Ishikawa (cell line): ENCODE measurements around the gene VWA1.

Experiments
- CEBPB ChIP-seq: IDR thresholded peaks from 2 replicates; pipeline ENCODE4 v1.6.1; 2012
- CREB1 ChIP-seq: IDR thresholded peaks from 2 replicates; pipeline ENCODE4 v1.6.1; 2012; ENCODE audit warnings: low read depth
- EGR1 ChIP-seq: IDR thresholded peaks from 2 replicates; pipeline ENCODE4 v1.6.1; 2012
- EP300 ChIP-seq: IDR thresholded peaks from 2 replicates; pipeline ENCODE4 v1.6.1; 2012; ENCODE audit warnings: borderline replicate concordance
- FOXM1 ChIP-seq: IDR thresholded peaks from 2 replicates; pipeline ENCODE4 v1.6.1; 2012; ENCODE audit warnings: low read depth, borderline replicate concordance
- NFIC ChIP-seq: IDR thresholded peaks from 2 replicates; pipeline ENCODE4 v1.6.1; 2012
- RAD21 ChIP-seq: IDR thresholded peaks from 2 replicates; pipeline ENCODE4 v1.6.1; 2012; ENCODE audit warnings: low read depth
- TAF1 ChIP-seq: IDR thresholded peaks from 2 replicates; pipeline ENCODE4 v1.6.1; 2012; ENCODE audit warnings: low read depth, mild to moderate bottlenecking
- TEAD4 ChIP-seq: IDR thresholded peaks from 2 replicates; pipeline ENCODE4 v1.6.1; 2012
- YY1 ChIP-seq: IDR thresholded peaks from 2 replicates; pipeline ENCODE4 v1.6.1; 2012; ENCODE audit warnings: low read depth
- ZBTB7A ChIP-seq: IDR thresholded peaks from 2 replicates; pipeline ENCODE4 v1.6.1; 2012; ENCODE audit warnings: low read depth
- TF ChIP-seq, protein P1 (sequence below): IDR thresholded peaks from 2 replicates; pipeline ENCODE4 v1.6.1; 2012
- TF ChIP-seq, protein P2 (sequence below): IDR thresholded peaks from 2 replicates; pipeline ENCODE4 v1.6.1; 2012; ENCODE audit warnings: low read depth, mild to moderate bottlenecking
- TF ChIP-seq, protein P3 (sequence below): IDR thresholded peaks from 2 replicates; pipeline ENCODE4 v1.6.1; 2012

- TF ChIP-seq FOXM1: no peak
- TF ChIP-seq EP300: no peak
- TF ChIP-seq, protein P1, sequence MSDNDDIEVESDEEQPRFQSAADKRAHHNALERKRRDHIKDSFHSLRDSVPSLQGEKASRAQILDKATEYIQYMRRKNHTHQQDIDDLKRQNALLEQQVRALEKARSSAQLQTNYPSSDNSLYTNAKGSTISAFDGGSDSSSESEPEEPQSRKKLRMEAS: no peak
- TF ChIP-seq YY1: no peak
- TF ChIP-seq CEBPB: no peak
- TF ChIP-seq EGR1: no peak
- TF ChIP-seq, protein P2, sequence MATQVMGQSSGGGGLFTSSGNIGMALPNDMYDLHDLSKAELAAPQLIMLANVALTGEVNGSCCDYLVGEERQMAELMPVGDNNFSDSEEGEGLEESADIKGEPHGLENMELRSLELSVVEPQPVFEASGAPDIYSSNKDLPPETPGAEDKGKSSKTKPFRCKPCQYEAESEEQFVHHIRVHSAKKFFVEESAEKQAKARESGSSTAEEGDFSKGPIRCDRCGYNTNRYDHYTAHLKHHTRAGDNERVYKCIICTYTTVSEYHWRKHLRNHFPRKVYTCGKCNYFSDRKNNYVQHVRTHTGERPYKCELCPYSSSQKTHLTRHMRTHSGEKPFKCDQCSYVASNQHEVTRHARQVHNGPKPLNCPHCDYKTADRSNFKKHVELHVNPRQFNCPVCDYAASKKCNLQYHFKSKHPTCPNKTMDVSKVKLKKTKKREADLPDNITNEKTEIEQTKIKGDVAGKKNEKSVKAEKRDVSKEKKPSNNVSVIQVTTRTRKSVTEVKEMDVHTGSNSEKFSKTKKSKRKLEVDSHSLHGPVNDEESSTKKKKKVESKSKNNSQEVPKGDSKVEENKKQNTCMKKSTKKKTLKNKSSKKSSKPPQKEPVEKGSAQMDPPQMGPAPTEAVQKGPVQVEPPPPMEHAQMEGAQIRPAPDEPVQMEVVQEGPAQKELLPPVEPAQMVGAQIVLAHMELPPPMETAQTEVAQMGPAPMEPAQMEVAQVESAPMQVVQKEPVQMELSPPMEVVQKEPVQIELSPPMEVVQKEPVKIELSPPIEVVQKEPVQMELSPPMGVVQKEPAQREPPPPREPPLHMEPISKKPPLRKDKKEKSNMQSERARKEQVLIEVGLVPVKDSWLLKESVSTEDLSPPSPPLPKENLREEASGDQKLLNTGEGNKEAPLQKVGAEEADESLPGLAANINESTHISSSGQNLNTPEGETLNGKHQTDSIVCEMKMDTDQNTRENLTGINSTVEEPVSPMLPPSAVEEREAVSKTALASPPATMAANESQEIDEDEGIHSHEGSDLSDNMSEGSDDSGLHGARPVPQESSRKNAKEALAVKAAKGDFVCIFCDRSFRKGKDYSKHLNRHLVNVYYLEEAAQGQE: no peak
- no peak for TF ChIP-seq TEAD4
- TF ChIP-seq TAF1: no peak
- TF ChIP-seq RAD21: no peak
- no peak for TF ChIP-seq ZBTB7A
- no peak for TF ChIP-seq CREB1
- TF ChIP-seq NFIC: no peak
- TF ChIP-seq, protein P3, sequence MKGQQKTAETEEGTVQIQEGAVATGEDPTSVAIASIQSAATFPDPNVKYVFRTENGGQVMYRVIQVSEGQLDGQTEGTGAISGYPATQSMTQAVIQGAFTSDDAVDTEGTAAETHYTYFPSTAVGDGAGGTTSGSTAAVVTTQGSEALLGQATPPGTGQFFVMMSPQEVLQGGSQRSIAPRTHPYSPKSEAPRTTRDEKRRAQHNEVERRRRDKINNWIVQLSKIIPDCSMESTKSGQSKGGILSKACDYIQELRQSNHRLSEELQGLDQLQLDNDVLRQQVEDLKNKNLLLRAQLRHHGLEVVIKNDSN: no peak
These were observed 14.2 kb upstream of the VWA1 start, which contains the start of gene ANKRD65 for GRCh38 chr1:1421147-1421906.
